IMR-90 (cell line): ENCODE results near the gene GALNT16.

ENCODE experiments used
- BHLHE40 ChIP-seq: fragments of 150-350 bp; IDR thresholded peaks from 2 replicates; pipeline ENCODE4 v1.6.1; 2016; ENCODE audit warnings: mild to moderate bottlenecking, low read depth, low read length
- CEBPB ChIP-seq: IDR thresholded peaks from 2 replicates; pipeline ENCODE4 v1.6.1; 2012; ENCODE audit warnings: low read depth, low read length, improper control_type of control experiment
- CHD1 ChIP-seq: IDR thresholded peaks from 2 replicates; pipeline ENCODE4 v1.6.1; 2012; ENCODE audit warnings: low read depth, low read length, improper control_type of control experiment
- CTCF ChIP-seq: conservative IDR thresholded peaks from 2 replicates; pipeline ENCODE4 v1.5.1; 2012; ENCODE audit warnings: mild to moderate bottlenecking, low read depth, low read length, improper control_type of control experiment
- ELK1 ChIP-seq: fragments of 150-350 bp; IDR thresholded peaks from 2 replicates; pipeline ENCODE4 v1.6.1; 2016; ENCODE audit warnings: low read depth, mild to moderate bottlenecking, low read length, moderate library complexity, borderline replicate concordance
- MAFK ChIP-seq: IDR thresholded peaks from 2 replicates; pipeline ENCODE4 v1.6.1; 2012; ENCODE audit warnings: low read depth, low read length, improper control_type of control experiment
- MAZ ChIP-seq: IDR thresholded peaks from 2 replicates; pipeline ENCODE4 v1.6.1; 2012; ENCODE audit warnings: low read depth, mild to moderate bottlenecking, low read length, improper control_type of control experiment, moderate library complexity, borderline replicate concordance
- MXI1 ChIP-seq: IDR thresholded peaks from 2 replicates; pipeline ENCODE4 v1.6.1; 2012; ENCODE audit warnings: low read depth, mild to moderate bottlenecking, low read length, moderate library complexity, borderline replicate concordance
- POLR2A ChIP-seq: IDR thresholded peaks from 2 replicates; pipeline ENCODE4 v1.6.1; 2012; ENCODE audit warnings: mild to moderate bottlenecking, low read depth, low read length
- RCOR1 ChIP-seq: IDR thresholded peaks from 2 replicates; pipeline ENCODE4 v1.6.1; 2012; ENCODE audit warnings: mild to moderate bottlenecking, low read length, improper control_type of control experiment; ENCODE audit not compliant: insufficient replicate concordance
- RFX5 ChIP-seq: IDR thresholded peaks from 2 replicates; pipeline ENCODE4 v1.8.0; 2012; ENCODE audit warnings: low read depth, mild to moderate bottlenecking, low read length, moderate library complexity
- SMC3 ChIP-seq: fragments of 150-350 bp; IDR thresholded peaks from 2 replicates; pipeline ENCODE4 v1.6.1; 2016; ENCODE audit warnings: low read depth, mild to moderate bottlenecking, antibody characterized with exemption, low read length, moderate library complexity
- USF2 ChIP-seq: fragments of 150-350 bp; IDR thresholded peaks from 2 replicates; pipeline ENCODE4 v1.6.1; 2017; ENCODE audit warnings: mild to moderate bottlenecking, antibody characterized with exemption, low read length, low read depth

- TF ChIP-seq POLR2A (no peak), CTCF (peak; percentile 43), RCOR1 (no peak), BHLHE40 (no peak), USF2 (no peak), ELK1 (no peak), CHD1 (no peak), RFX5 (no peak), CEBPB (no peak), MAFK (no peak), MAZ (no peak), SMC3 (peak; percentile 38), MXI1 (no peak)
Measured at GRCh38 chr14:69288011-69288771, 28.2 kb downstream of the GALNT16 start.
